SK-N-SH treated with all-trans-retinoic acid at 6 μM for 48 hours (cell line): ENCODE data around the gene RBM18.

Source experiments
- ATAC-seq: fragments of 200-7000 bp; cut with Tn5 transposase; 3 replicates; pipeline ENCODE4 v1.9.1; 2020; ENCODE audit warnings: mild to moderate bottlenecking, moderate library complexity
- ARNTL ChIP-seq: fragments of 450-650 bp; formaldehyde crosslinking; IDR thresholded peaks from 2 replicates; pipeline ENCODE4 v1.5.0; 2020; ENCODE audit warnings: low read depth, mild to moderate bottlenecking, moderate library complexity, borderline replicate concordance
- BACH2 ChIP-seq: fragments of 250-450 bp; sonication (Bioruptor Pico); IDR thresholded peaks from 2 replicates; pipeline ENCODE4 v1.9.0; 2021; ENCODE audit warnings: mild to moderate bottlenecking, borderline replicate concordance
- CREB5 ChIP-seq: fragments of 250-450 bp; sonication (Bioruptor Pico); IDR thresholded peaks from 2 replicates; pipeline ENCODE4 v1.5.1; 2020; ENCODE audit warnings: low read depth, mild to moderate bottlenecking, moderate library complexity
- CSDC2 ChIP-seq: fragments of 250-450 bp; sonication (Bioruptor Pico); IDR thresholded peaks from 2 replicates; pipeline ENCODE4 v1.5.0; 2020; ENCODE audit warnings: mild to moderate bottlenecking, moderate library complexity
- ESRRG ChIP-seq: fragments of 250-450 bp; sonication (Bioruptor Pico); IDR thresholded peaks from 2 replicates; pipeline ENCODE4 v1.6.1; 2021; ENCODE audit warnings: mild to moderate bottlenecking
- GLIS3 ChIP-seq: fragments of 250-450 bp; sonication (Bioruptor Pico); IDR thresholded peaks from 2 replicates; pipeline ENCODE4 v1.5.0; 2020; ENCODE audit warnings: mild to moderate bottlenecking, moderate library complexity
- OSR1 ChIP-seq: fragments of 250-450 bp; sonication (Bioruptor Pico); IDR thresholded peaks from 2 replicates; pipeline ENCODE4 v1.8.0; 2022; ENCODE audit warnings: moderate library complexity, mild to moderate bottlenecking, inconsistent platforms
- PATZ1 ChIP-seq: fragments of 250-450 bp; sonication (Bioruptor Pico); IDR thresholded peaks from 2 replicates; pipeline ENCODE4 v1.8.0; 2020; ENCODE audit warnings: mild to moderate bottlenecking, moderate library complexity, borderline replicate concordance
- PPARA ChIP-seq: fragments of 250-450 bp; sonication (Bioruptor Pico); IDR thresholded peaks from 2 replicates; pipeline ENCODE4 v1.5.0; 2020; ENCODE audit warnings: mild to moderate bottlenecking, borderline replicate concordance
- RARB ChIP-seq: fragments of 250-450 bp; sonication (Bioruptor Pico); IDR thresholded peaks from 2 replicates; pipeline ENCODE4 v1.8.0; 2021; ENCODE audit warnings: mild to moderate bottlenecking, moderate library complexity
- SNAI2 ChIP-seq: fragments of 250-450 bp; sonication (Bioruptor Pico); IDR thresholded peaks from 2 replicates; pipeline ENCODE4 v1.5.0; 2020; ENCODE audit warnings: mild to moderate bottlenecking, moderate library complexity
- TCF4 ChIP-seq: fragments of 250-450 bp; sonication (Bioruptor Pico); IDR thresholded peaks from 2 replicates; pipeline ENCODE4 v1.8.0; 2021; ENCODE audit warnings: mild to moderate bottlenecking, moderate library complexity, borderline replicate concordance
- TOX ChIP-seq: fragments of 250-450 bp; sonication (Bioruptor Pico); IDR thresholded peaks from 2 replicates; pipeline ENCODE4 v1.8.0; 2021; ENCODE audit warnings: mild to moderate bottlenecking, moderate library complexity, borderline replicate concordance
- TSHZ2 ChIP-seq: fragments of 250-450 bp; sonication (Bioruptor Pico); IDR thresholded peaks from 2 replicates; pipeline ENCODE4 v1.5.0; 2020; ENCODE audit warnings: mild to moderate bottlenecking, moderate library complexity
- ZC3H10 ChIP-seq: fragments of 250-450 bp; sonication (Bioruptor Pico); IDR thresholded peaks from 2 replicates; pipeline ENCODE4 v1.5.1; 2021; ENCODE audit warnings: mild to moderate bottlenecking, moderate library complexity
- ZFP3 ChIP-seq: fragments of 250-450 bp; sonication (Bioruptor Pico); IDR thresholded peaks from 2 replicates; pipeline ENCODE4 v1.5.0; 2020; ENCODE audit warnings: mild to moderate bottlenecking, moderate library complexity
- ZFP30 ChIP-seq: fragments of 450-650 bp; formaldehyde crosslinking; IDR thresholded peaks from 2 replicates; pipeline ENCODE4 v1.5.0; 2022; ENCODE audit warnings: mild to moderate bottlenecking, moderate library complexity
- ZNF565 ChIP-seq: fragments of 450-650 bp; formaldehyde crosslinking; conservative IDR thresholded peaks from 2 replicates; pipeline ENCODE4 v1.5.0; 2020; ENCODE audit warnings: low read depth, mild to moderate bottlenecking, moderate library complexity
- ZNF8 ChIP-seq: fragments of 450-650 bp; formaldehyde crosslinking; IDR thresholded peaks from 2 replicates; pipeline ENCODE4 v1.5.0; 2020; ENCODE audit warnings: mild to moderate bottlenecking, moderate library complexity
- TF ChIP-seq, protein P1 (sequence below): fragments of 250-450 bp; sonication (Bioruptor Pico); IDR thresholded peaks from 2 replicates; pipeline ENCODE4 v1.5.1; 2021; ENCODE audit warnings: mild to moderate bottlenecking, moderate library complexity
- TF ChIP-seq, protein P2 (sequence below): fragments of 250-450 bp; sonication (Bioruptor Pico); IDR thresholded peaks from 2 replicates; pipeline ENCODE4 v1.8.0; 2021; ENCODE audit warnings: low read depth, mild to moderate bottlenecking, moderate library complexity, borderline replicate concordance

RBM18 gene

DNA sequence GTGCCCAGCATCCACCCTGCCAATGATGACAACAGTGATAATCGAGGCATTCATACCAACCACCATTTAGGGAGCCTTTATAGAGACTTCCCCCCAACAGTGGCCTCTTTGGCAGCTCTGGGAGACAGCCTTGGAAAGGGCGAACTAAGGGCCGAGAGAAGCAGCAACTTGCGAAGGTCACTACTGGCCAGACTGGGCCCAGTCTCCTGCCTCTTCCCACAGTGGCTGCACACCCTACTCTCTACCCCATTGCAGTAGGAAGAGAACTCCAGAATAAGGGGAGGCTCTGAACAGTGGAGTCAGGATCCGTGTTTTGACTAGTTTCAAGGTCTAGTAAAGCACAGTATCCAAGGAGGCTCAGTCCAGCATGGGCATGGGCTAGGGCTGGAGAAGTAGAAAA is 41.2 kb downstream of the RBM18 start:
- TF ChIP-seq TOX (no peak), CSDC2 (no peak), TCF4 (CRISPR knock-in tag) (no peak), BACH2 (CRISPR knock-in tag) (no peak), PATZ1 (CRISPR knock-in tag) (no peak), ZFP30 (CRISPR knock-in tag) (no peak), GLIS3 (CRISPR knock-in tag) (no peak), ESRRG (CRISPR knock-in tag) (no peak), TSHZ2 (CRISPR knock-in tag) (no peak), ZNF565 (CRISPR knock-in tag) (no peak), PPARA (CRISPR knock-in tag) (no peak), ARNTL (CRISPR knock-in tag) (no peak), ZNF8 (no peak), CREB5 (CRISPR knock-in tag) (no peak), ZC3H10 (CRISPR knock-in tag) (no peak)
- TF ChIP-seq, protein P1, sequence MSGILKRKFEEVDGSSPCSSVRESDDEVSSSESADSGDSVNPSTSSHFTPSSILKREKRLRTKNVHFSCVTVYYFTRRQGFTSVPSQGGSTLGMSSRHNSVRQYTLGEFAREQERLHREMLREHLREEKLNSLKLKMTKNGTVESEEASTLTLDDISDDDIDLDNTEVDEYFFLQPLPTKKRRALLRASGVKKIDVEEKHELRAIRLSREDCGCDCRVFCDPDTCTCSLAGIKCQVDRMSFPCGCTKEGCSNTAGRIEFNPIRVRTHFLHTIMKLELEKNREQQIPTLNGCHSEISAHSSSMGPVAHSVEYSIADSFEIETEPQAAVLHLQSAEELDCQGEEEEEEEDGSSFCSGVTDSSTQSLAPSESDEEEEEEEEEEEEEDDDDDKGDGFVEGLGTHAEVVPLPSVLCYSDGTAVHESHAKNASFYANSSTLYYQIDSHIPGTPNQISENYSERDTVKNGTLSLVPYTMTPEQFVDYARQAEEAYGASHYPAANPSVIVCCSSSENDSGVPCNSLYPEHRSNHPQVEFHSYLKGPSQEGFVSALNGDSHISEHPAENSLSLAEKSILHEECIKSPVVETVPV (CRISPR knock-in tag): no peak
- TF ChIP-seq, protein P2, sequence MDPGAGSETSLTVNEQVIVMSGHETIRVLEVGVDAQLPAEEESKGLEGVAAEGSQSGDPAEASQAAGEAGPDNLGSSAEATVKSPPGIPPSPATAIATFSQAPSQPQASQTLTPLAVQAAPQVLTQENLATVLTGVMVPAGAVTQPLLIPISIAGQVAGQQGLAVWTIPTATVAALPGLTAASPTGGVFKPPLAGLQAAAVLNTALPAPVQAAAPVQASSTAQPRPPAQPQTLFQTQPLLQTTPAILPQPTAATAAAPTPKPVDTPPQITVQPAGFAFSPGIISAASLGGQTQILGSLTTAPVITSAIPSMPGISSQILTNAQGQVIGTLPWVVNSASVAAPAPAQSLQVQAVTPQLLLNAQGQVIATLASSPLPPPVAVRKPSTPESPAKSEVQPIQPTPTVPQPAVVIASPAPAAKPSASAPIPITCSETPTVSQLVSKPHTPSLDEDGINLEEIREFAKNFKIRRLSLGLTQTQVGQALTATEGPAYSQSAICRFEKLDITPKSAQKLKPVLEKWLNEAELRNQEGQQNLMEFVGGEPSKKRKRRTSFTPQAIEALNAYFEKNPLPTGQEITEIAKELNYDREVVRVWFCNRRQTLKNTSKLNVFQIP (CRISPR knock-in tag): no peak
- ATAC-seq: no peak

- no peak for ATAC-seq
- TF ChIP-seq ZFP30 (CRISPR knock-in tag) (no peak), ARNTL (CRISPR knock-in tag) (no peak), GLIS3 (CRISPR knock-in tag) (no peak), OSR1 (CRISPR knock-in tag) (no peak), RARB (CRISPR knock-in tag) (no peak), SNAI2 (no peak), PATZ1 (CRISPR knock-in tag) (no peak), TOX (no peak), BACH2 (CRISPR knock-in tag) (no peak), ZC3H10 (CRISPR knock-in tag) (no peak), TCF4 (CRISPR knock-in tag) (no peak), ZNF8 (no peak), PPARA (CRISPR knock-in tag) (no peak), ZFP3 (CRISPR knock-in tag) (no peak)
- TF ChIP-seq, protein P1 (CRISPR knock-in tag): no peak
- TF ChIP-seq, protein P2 (CRISPR knock-in tag): no peak
These were observed 41.8 kb downstream of the RBM18 start for GRCh38 chr9:122222791-122223190.
